GM23338 (cell line): ENCODE results near the gene MBNL1. TPM values are rescaled to one million over a fixed set of nuclear protein-coding genes. Genes with fewer than 3 reads are reported as not detected.

Source experiments
- ATAC-seq: fragments of 200-7000 bp; cut with Tn5 transposase; 3 replicates; pipeline ENCODE4 v1.9.1; 2020
- DNase-seq: peaks from one replicate; pipeline ENCODE4 v3.0.0-alpha.2; 2015; ENCODE audit warnings: low spot score
- H2AFZ ChIP-seq: fragments of 200-600 bp; sonication (generic); 2 replicates; pipeline ENCODE4 v1.8.0; 2016; ENCODE audit warnings: antibody characterized with exemption, mild to moderate bottlenecking, moderate library complexity
- H3F3A ChIP-seq: fragments of 200-600 bp; sonication (generic); replicated peaks from 2 replicates; pipeline ENCODE4 v1.8.0; 2017; ENCODE audit warnings: antibody characterized with exemption, mixed run types, low read depth
- H3K27ac ChIP-seq: fragments of 200-600 bp; sonication (generic); 2 replicates; pipeline ENCODE4 v1.6.1; 2016; ENCODE audit warnings: low read depth
- H3K27me3 ChIP-seq: fragments of 200-600 bp; sonication (generic); 2 replicates; pipeline ENCODE4 v1.8.0; 2016; ENCODE audit warnings: mild to moderate bottlenecking, mixed run types, moderate library complexity; ENCODE audit not compliant: insufficient read depth
- H3K36me3 ChIP-seq: fragments of 200-600 bp; sonication (generic); 2 replicates; pipeline ENCODE4 v1.8.0; 2016; ENCODE audit warnings: mild to moderate bottlenecking; ENCODE audit not compliant: insufficient read depth
- H3K4me1 ChIP-seq: fragments of 200-600 bp; sonication (generic); 2 replicates; pipeline ENCODE4 v1.8.0; 2016; ENCODE audit warnings: mild to moderate bottlenecking, moderate library complexity; ENCODE audit not compliant: insufficient read depth
- H3K4me2 ChIP-seq: fragments of 200-600 bp; sonication (generic); 2 replicates; pipeline ENCODE4 v1.7.1; 2017; ENCODE audit warnings: mixed run types
- H3K4me3 ChIP-seq: fragments of 200-600 bp; sonication (generic); 2 replicates; pipeline ENCODE4 v1.6.1; 2016; ENCODE audit warnings: mixed run types
- H3K79me2 ChIP-seq: fragments of 200-600 bp; sonication (generic); replicated peaks from 2 replicates; pipeline ENCODE4 v1.8.0; 2017; ENCODE audit warnings: mild to moderate bottlenecking; ENCODE audit not compliant: insufficient read depth
- H3K9me2 ChIP-seq: fragments of 200-600 bp; sonication (generic); 2 replicates; pipeline ENCODE4 v1.8.0; 2017; ENCODE audit not compliant: insufficient read depth
- H4K20me1 ChIP-seq: fragments of 200-600 bp; sonication (generic); replicated peaks from 2 replicates; pipeline ENCODE4 v1.8.0; 2017; ENCODE audit warnings: mild to moderate bottlenecking; ENCODE audit not compliant: insufficient read depth
- H3K27ac Mint-ChIP-seq: 2 replicates; pipeline ENCODE4 v1.8.0; 2020; ENCODE audit warnings: inconsistent platforms, mild to moderate bottlenecking, moderate library complexity, mixed read lengths
- H3K27me3 Mint-ChIP-seq: 3 replicates; pipeline ENCODE4 v1.8.0; 2022; ENCODE audit warnings: low read depth, mild to moderate bottlenecking, moderate library complexity, mixed read lengths, inconsistent platforms; ENCODE audit not compliant: insufficient read depth, poor library complexity
- H3K36me3 Mint-ChIP-seq: 3 replicates; pipeline ENCODE4 v1.8.0; 2021; ENCODE audit warnings: low read depth, mild to moderate bottlenecking, inconsistent platforms, moderate library complexity, mixed read lengths
- H3K4me1 Mint-ChIP-seq: 3 replicates; pipeline ENCODE4 v1.8.0; 2020; ENCODE audit warnings: mild to moderate bottlenecking, inconsistent platforms, mixed read lengths
- H3K4me3 Mint-ChIP-seq: 3 replicates; pipeline ENCODE4 v1.8.0; 2021; ENCODE audit warnings: moderate library complexity, mild to moderate bottlenecking, inconsistent platforms, mixed read lengths
- H3K9me3 Mint-ChIP-seq: 3 replicates; pipeline ENCODE4 v1.8.0; 2020; ENCODE audit warnings: moderate library complexity, mild to moderate bottlenecking, inconsistent platforms, mixed read lengths
- CREB1 ChIP-seq: fragments of 250-450 bp; sonication (Bioruptor Pico); IDR thresholded peaks from 2 replicates; pipeline ENCODE4 v1.5.0; 2020; ENCODE audit warnings: low read depth, mild to moderate bottlenecking, moderate library complexity
- EZH2 ChIP-seq: fragments of 200-600 bp; sonication (generic); IDR thresholded peaks from one replicate; pipeline ENCODE4 v1.8.0; 2017; ENCODE audit warnings: antibody characterized with exemption, mild to moderate bottlenecking, low read depth; ENCODE audit not compliant: unreplicated experiment
- EZH2phosphoT487 ChIP-seq: fragments of 200-600 bp; sonication (generic); IDR thresholded peaks from one replicate; pipeline ENCODE4 v1.8.1; 2018; ENCODE audit warnings: antibody characterized with exemption; ENCODE audit not compliant: unreplicated experiment
- NANOG ChIP-seq: IDR thresholded peaks from 2 replicates; pipeline ENCODE4 v1.6.1; 2016; ENCODE audit warnings: antibody characterized with exemption, borderline replicate concordance
- POLR2AphosphoS5 ChIP-seq: IDR thresholded peaks from 2 replicates; pipeline ENCODE4 v1.6.1; 2016; ENCODE audit warnings: antibody characterized with exemption, low read depth
- STAT1 ChIP-seq: IDR thresholded peaks from one replicate; pipeline ENCODE4 v1.6.1; 2016; ENCODE audit warnings: antibody characterized with exemption; ENCODE audit not compliant: unreplicated experiment
- ZNF114 ChIP-seq: fragments of 250-450 bp; sonication (Bioruptor Pico); IDR thresholded peaks from 2 replicates; pipeline ENCODE4 v1.5.0; 2020; ENCODE audit warnings: mild to moderate bottlenecking, moderate library complexity
- ZNF331 ChIP-seq: fragments of 250-450 bp; sonication (Bioruptor Pico); IDR thresholded peaks from 2 replicates; pipeline ENCODE4 v1.5.0; 2020; ENCODE audit warnings: low read depth, mild to moderate bottlenecking, moderate library complexity
- polyA plus RNA-seq: library from polyadenylated mRNA; unstranded; fragments of >200 nt; fragmentation: Nextera tagmentation; extraction: Ambion mirVana; gene quantifications from 2 replicates; pipeline ENCODE4 v1.2.1, GENCODE V29; 2016
- total RNA-seq: library from RNA; depleted of rRNA; stranded (reverse); fragments of >200 nt; shearing (Covaris generic); gene quantifications from 2 replicates; pipeline ENCODE4 v1.2.3, GENCODE V29; 2014
- TF ChIP-seq, protein P1 (sequence below): IDR thresholded peaks from one replicate; pipeline ENCODE4 v1.6.1; 2018; ENCODE audit warnings: antibody characterized with exemption; ENCODE audit not compliant: unreplicated experiment
- TF ChIP-seq, protein P2 (sequence below): IDR thresholded peaks from 2 replicates; pipeline ENCODE4 v1.6.1; 2016; ENCODE audit warnings: antibody characterized with exemption

Gene MBNL1
- total and polyA plus RNA-seq, 2 experiments from 2014 or later = 9.4 to 23.2 TPM

DNA sequence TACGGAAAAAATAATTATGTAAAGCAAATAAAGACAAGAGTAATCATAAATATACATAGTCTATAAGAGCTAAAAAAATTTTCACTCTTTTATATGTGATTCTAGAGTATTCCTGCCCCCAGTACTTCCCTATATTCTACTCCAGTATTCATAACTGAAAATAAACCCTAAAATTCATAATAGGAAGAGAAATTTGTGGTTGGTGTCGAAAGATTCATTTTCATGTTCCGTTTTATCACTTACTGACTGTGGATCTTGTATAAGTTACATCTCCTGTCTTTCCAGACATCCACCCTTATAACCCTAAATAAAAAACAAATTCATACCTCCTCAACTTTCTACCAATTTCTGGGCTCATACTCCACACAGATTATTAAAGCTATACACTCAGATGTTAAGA lies 16.0 kb upstream of the MBNL1 start (continued):
- TF ChIP-seq, protein P1, sequence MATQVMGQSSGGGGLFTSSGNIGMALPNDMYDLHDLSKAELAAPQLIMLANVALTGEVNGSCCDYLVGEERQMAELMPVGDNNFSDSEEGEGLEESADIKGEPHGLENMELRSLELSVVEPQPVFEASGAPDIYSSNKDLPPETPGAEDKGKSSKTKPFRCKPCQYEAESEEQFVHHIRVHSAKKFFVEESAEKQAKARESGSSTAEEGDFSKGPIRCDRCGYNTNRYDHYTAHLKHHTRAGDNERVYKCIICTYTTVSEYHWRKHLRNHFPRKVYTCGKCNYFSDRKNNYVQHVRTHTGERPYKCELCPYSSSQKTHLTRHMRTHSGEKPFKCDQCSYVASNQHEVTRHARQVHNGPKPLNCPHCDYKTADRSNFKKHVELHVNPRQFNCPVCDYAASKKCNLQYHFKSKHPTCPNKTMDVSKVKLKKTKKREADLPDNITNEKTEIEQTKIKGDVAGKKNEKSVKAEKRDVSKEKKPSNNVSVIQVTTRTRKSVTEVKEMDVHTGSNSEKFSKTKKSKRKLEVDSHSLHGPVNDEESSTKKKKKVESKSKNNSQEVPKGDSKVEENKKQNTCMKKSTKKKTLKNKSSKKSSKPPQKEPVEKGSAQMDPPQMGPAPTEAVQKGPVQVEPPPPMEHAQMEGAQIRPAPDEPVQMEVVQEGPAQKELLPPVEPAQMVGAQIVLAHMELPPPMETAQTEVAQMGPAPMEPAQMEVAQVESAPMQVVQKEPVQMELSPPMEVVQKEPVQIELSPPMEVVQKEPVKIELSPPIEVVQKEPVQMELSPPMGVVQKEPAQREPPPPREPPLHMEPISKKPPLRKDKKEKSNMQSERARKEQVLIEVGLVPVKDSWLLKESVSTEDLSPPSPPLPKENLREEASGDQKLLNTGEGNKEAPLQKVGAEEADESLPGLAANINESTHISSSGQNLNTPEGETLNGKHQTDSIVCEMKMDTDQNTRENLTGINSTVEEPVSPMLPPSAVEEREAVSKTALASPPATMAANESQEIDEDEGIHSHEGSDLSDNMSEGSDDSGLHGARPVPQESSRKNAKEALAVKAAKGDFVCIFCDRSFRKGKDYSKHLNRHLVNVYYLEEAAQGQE = no peak

DNA sequence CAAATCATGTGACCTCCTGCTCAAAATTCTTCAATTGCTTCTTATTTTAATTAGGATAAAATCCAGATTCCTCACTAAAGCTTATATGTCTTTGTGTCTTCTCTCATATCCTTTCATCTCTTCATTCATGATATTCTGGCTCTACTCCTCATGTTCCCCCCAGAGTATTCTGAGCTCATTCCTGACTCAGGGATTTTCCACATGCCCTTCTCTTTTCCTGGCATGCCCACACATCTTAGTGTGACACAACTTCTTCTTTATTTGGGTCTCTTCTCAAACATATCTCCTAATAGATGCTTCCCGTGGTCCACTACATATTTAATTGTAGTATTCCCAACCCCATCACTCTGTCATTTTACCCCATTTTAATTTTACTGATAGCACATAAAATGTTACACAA lies 15.2 kb upstream of the MBNL1 start:
- no peaks in the 10 kb centered on the region for H3K4me1 Mint-ChIP-seq
- H3K27ac Mint-ChIP-seq = no peak overlapping the region
- Histone ChIP-seq H4K20me1 (no peaks in the 10 kb centered on the region), H3K79me2 (no peaks in the 10 kb centered on the region), H3K36me3 (no peaks in the 10 kb centered on the region), H2AFZ (no peak overlapping the region), H3K9me2 (no peaks in the 10 kb centered on the region), H3K4me1 (no peaks in the 10 kb centered on the region), H3K27ac (no peak overlapping the region), H3K4me2 (no peak overlapping the region), H3F3A (no peaks in the 10 kb centered on the region), H3K27me3 (no peaks in the 10 kb centered on the region), H3K4me3 (no peak overlapping the region)
- ATAC-seq = no peak
- H3K36me3 Mint-ChIP-seq = no peaks in the 10 kb centered on the region
- no peak for TF ChIP-seq ZNF114
- no peak for TF ChIP-seq ZNF331 (CRISPR knock-in tag)
- DNase-seq = no peak
- no peak overlapping the region for H3K4me3 Mint-ChIP-seq
- peaks cover 2% of the 10 kb centered on the region for H3K27me3 Mint-ChIP-seq
- no peaks in the 10 kb centered on the region for H3K9me3 Mint-ChIP-seq

DNA sequence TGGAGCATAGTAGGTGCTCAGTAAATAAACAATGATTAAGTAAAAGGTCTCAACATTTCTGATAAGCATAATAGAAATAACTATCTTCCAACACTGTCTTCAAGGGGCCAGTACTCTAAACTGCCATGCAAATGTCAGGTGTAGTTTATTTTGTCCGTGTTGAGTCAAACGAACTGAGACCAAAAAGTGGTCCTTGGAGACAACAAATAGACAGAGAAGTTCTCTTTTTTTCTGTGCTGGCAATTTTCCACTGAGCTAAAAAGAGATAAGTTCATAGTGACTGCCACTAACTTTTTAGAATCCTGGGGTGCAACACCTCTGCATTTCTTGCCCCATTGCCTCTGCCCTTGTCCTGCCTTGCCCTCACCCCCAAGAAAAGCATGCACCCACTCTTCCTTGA lies 14.7 kb upstream of the MBNL1 start:
- no peaks in the 10 kb centered on the region for H3K4me1 ChIP-seq
- Mint-ChIP-seq H3K9me3 (no peaks in the 10 kb centered on the region), H3K36me3 (no peaks in the 10 kb centered on the region), H3K27me3 (peaks cover 2% of the 10 kb centered on the region), H3K4me3 (no peak overlapping the region), H3K4me1 (no peaks in the 10 kb centered on the region), H3K27ac (no peak overlapping the region)
- no peak overlapping the region for H3K4me2 ChIP-seq
- H3F3A ChIP-seq = no peaks in the 10 kb centered on the region
- H3K27me3 ChIP-seq = no peaks in the 10 kb centered on the region
- H3K27ac ChIP-seq = no peak overlapping the region
- no peaks in the 10 kb centered on the region for H3K36me3 ChIP-seq
- no peak overlapping the region for H2AFZ ChIP-seq
- ATAC-seq = no peak
- no peaks in the 10 kb centered on the region for H4K20me1 ChIP-seq
- no peak overlapping the region for H3K4me3 ChIP-seq
- TF ChIP-seq ZNF114 (no peak), STAT1 (no peak), EZH2phosphoT487 (no peak), ZNF331 (CRISPR knock-in tag) (no peak), CREB1 (no peak), EZH2 (no peak), POLR2AphosphoS5 (no peak), NANOG (no peak)
- TF ChIP-seq, protein P2, sequence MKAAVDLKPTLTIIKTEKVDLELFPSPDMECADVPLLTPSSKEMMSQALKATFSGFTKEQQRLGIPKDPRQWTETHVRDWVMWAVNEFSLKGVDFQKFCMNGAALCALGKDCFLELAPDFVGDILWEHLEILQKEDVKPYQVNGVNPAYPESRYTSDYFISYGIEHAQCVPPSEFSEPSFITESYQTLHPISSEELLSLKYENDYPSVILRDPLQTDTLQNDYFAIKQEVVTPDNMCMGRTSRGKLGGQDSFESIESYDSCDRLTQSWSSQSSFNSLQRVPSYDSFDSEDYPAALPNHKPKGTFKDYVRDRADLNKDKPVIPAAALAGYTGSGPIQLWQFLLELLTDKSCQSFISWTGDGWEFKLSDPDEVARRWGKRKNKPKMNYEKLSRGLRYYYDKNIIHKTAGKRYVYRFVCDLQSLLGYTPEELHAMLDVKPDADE = no peak
- TF ChIP-seq, protein P1 = no peak
- DNase-seq = no peak
- H3K79me2 ChIP-seq = no peaks in the 10 kb centered on the region
- no peaks in the 10 kb centered on the region for H3K9me2 ChIP-seq
